GM12891 (cell line): ENCODE data around the gene UNC13B.

ENCODE experiments used
- POLR2A ChIP-seq: IDR thresholded peaks from 2 replicates; pipeline ENCODE4 v1.6.1; 2011; ENCODE audit warnings: low read depth, low read length, control low read depth
- POLR2AphosphoS5 ChIP-seq: IDR thresholded peaks from 2 replicates; pipeline ENCODE4 v1.6.1; 2011; ENCODE audit warnings: low read depth, low read length, control low read depth
- POU2F2 ChIP-seq: IDR thresholded peaks from 2 replicates; pipeline ENCODE4 v1.6.1; 2011; ENCODE audit warnings: low read depth, mild to moderate bottlenecking, control low read depth, low read length, moderate library complexity
- SPI1 ChIP-seq: IDR thresholded peaks from 2 replicates; pipeline ENCODE4 v1.6.1; 2011; ENCODE audit warnings: low read depth, low read length, control low read depth
- TAF1 ChIP-seq: IDR thresholded peaks from 2 replicates; pipeline ENCODE4 v1.6.1; 2011; ENCODE audit warnings: low read depth, low read length, control low read depth

DNA sequence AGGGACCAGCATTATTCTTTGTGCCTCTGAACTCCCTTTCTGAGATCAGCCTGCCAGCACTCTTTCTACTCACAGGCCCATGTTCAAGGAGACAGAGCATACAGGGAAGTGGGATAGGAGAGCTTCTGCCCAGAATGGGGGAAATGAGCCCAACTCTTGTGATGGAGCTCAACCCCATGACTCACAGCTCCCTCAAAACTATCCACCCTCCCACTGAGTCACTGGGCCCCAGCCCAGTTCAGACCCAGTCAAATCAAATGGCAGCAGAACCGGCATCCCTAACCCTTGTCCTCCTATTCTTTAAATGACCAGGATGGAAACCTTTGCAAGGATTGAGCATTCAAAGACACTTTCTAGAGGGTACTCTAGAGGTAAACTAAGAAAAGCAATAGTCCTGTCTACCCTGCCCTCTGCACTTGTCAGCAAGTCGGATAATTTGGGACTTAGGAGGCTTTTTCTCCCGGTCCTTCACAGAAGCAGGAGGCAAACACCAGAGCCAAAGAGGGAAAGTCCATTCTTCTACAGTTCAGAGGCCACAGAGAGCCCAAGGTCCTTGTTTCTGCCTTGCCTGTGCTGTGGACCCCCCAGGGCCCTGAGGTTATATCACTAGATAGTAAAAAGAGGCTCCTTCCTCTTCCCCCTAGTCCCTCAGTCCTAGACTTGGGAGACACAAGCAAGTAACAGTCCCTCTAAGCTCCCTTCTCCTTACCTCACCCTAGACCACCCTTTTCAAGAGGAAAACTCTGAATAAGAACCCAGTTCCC, 49.4 kb upstream of the UNC13B start:
- TF ChIP-seq POLR2A (no peak), POLR2AphosphoS5 (no peak), SPI1 (no peak), POU2F2 (no peak), TAF1 (no peak)
